ENCODE results near the gene CREB1. TPM values are rescaled to one million over a fixed set of nuclear protein-coding genes. Genes with fewer than 3 reads are reported as not detected.
"Not testable (repeated sequence)": the region's sequence is repeated elsewhere in the genome, so short reads cannot be mapped to it uniquely, and the experiment has no call there.

Gene CREB1
- total RNA-seq, 1 donor from 2014 or later, result 164 TPM

DNA sequence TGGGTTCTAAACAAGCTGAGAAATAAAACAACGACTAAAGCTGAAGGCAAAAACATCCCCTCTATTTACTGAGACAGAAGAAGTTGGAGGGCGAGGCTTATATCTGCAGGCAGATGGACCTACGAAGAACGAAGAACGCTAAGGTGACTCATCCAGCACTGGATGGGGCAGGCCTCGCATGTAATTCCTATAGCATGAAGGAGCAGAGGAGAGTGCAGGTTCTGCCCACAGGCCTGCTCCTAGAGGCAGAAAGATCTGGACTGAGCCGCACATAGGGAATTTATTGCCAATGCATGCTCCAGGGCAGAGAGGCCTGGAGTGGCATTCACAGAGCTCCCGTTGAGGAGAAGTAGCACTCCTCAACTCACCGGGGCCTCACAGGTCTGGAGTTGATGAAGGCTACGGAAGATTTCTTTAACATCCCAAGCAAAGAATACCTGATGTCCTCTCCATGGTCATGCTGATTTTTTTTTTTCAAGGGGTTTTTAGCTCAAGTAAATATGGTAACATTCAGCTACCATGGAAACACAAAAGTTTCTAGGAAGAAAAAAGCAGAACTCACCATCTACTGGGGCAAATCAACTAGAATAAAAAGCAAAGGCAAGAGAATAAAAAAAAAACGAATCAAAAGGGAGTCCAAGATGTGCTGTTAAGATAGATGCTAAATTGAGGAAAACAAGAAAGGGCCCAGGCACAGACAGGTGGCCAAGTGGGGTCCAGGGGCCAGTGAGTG, 105.9 kb downstream of the CREB1 start:
- no peak overlapping the region for H3K4me3 Mint-ChIP-seq
- no peak for TF ChIP-seq EZH2 (IDR thresholded peaks at IDR 0.05)
- TF ChIP-seq, protein P1, sequence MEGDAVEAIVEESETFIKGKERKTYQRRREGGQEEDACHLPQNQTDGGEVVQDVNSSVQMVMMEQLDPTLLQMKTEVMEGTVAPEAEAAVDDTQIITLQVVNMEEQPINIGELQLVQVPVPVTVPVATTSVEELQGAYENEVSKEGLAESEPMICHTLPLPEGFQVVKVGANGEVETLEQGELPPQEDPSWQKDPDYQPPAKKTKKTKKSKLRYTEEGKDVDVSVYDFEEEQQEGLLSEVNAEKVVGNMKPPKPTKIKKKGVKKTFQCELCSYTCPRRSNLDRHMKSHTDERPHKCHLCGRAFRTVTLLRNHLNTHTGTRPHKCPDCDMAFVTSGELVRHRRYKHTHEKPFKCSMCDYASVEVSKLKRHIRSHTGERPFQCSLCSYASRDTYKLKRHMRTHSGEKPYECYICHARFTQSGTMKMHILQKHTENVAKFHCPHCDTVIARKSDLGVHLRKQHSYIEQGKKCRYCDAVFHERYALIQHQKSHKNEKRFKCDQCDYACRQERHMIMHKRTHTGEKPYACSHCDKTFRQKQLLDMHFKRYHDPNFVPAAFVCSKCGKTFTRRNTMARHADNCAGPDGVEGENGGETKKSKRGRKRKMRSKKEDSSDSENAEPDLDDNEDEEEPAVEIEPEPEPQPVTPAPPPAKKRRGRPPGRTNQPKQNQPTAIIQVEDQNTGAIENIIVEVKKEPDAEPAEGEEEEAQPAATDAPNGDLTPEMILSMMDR (IDR thresholded peaks at IDR 0.05), result no peak
- no peak for TF ChIP-seq EZH2phosphoT487 (IDR thresholded peaks at IDR 0.05)
- H3K27ac Mint-ChIP-seq, result no peak overlapping the region
- Histone ChIP-seq H3K27ac (no peak overlapping the region), H2AFZ (replicated peaks) (no peak overlapping the region), H4K20me1 (ENCODE audit: low read depth) (no peaks in the 10 kb centered on the region), H3K4me2 (no peak overlapping the region), H3K9ac (no peak overlapping the region), H3K36me3 (no peaks in the 10 kb centered on the region), H3K9me3 (ENCODE audit: low read depth) (no peaks in the 10 kb centered on the region), H3K79me2 (ENCODE audit: low read depth) (no peaks in the 10 kb centered on the region), H3K27me3 (no peaks in the 10 kb centered on the region), H3K4me1 (no peaks in the 10 kb centered on the region), H3K4me3 (no peak overlapping the region), H3F3A (ENCODE audit: low read depth) (no peaks in the 10 kb centered on the region)
- H3K4me1 Mint-ChIP-seq, result peaks cover 4% of the 10 kb centered on the region
- H3K27me3 Mint-ChIP-seq (ENCODE audit: insufficient read depth, low read depth), result peaks cover 3% of the 10 kb centered on the region
- H3K9me3 Mint-ChIP-seq, result peaks cover 2% of the 10 kb centered on the region
- H3K36me3 Mint-ChIP-seq, result no peaks in the 10 kb centered on the region
- no peak for DNase-seq (ENCODE audit: low spot score)

DNA sequence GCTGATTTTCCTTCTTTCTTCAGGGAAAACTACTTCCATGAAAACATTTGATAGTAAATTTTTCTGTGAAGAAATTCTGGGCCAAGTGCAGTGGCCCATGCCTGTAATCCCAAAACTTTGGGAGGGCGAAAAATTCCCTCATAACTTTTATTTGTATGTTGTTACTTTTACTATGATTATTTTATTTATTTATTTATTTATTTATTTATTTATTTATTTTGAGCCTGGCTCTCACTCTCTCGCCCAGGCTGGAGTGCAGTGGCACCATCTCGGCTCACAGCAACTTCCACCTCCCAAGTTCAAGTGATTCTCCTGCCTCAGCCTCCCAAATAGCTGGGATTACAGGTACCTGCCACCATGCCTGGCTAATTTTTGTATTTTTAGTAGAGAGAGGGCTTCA, 109.5 kb downstream of the CREB1 start:
- not testable (repeated sequence) for H4K20me1 ChIP-seq (ENCODE audit: low read depth); H3K79me2 ChIP-seq (ENCODE audit: low read depth); H3K4me2 ChIP-seq; H3K9ac ChIP-seq; H3K4me3 Mint-ChIP-seq; H3K4me3 ChIP-seq; H3K36me3 Mint-ChIP-seq; H3K9me3 ChIP-seq (ENCODE audit: low read depth); H2AFZ ChIP-seq (replicated peaks); H3K27ac ChIP-seq; H3K27me3 Mint-ChIP-seq (ENCODE audit: insufficient read depth, low read depth); H3K27ac Mint-ChIP-seq; DNase-seq (ENCODE audit: low spot score); H3F3A ChIP-seq (ENCODE audit: low read depth); H3K4me1 Mint-ChIP-seq; H3K36me3 ChIP-seq; H3K4me1 ChIP-seq; H3K27me3 ChIP-seq; H3K9me3 Mint-ChIP-seq

DNA sequence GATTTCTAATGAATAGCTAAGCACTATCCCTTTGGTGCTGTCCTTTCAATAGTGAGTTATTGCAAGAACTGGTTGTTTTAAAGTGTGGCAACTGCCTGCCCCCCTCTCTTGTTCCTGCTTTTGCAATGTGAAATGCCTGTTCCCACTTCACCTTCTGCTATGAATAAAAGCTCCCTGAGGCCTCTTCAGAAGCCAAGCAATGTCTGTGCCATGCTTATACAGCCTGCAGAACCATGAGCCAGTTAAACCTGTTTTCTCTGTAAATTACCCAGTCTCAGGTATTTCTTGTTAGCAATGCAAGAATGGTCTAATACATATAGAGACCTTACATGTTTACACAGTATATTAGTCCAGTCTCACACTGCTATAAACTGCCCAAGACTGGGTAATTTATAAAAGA, 110.4 kb downstream of the CREB1 start:
- Histone ChIP-seq H3K9me3 (ENCODE audit: low read depth) (peaks cover 4% of the 10 kb centered on the region), H3K27ac (no peak overlapping the region), H4K20me1 (ENCODE audit: low read depth) (no peaks in the 10 kb centered on the region), H3K4me2 (no peak overlapping the region), H3K79me2 (ENCODE audit: low read depth) (no peaks in the 10 kb centered on the region), H3K4me1 (no peaks in the 10 kb centered on the region), H3K4me3 (no peak overlapping the region), H3F3A (ENCODE audit: low read depth) (no peaks in the 10 kb centered on the region), H3K27me3 (no peaks in the 10 kb centered on the region), H3K9ac (no peak overlapping the region), H2AFZ (replicated peaks) (no peak overlapping the region), H3K36me3 (no peaks in the 10 kb centered on the region)
- no peak for DNase-seq (ENCODE audit: low spot score)
- Mint-ChIP-seq H3K27ac (no peak overlapping the region), H3K36me3 (no peaks in the 10 kb centered on the region), H3K4me1 (no peaks in the 10 kb centered on the region), H3K4me3 (no peak overlapping the region), H3K27me3 (ENCODE audit: insufficient read depth, low read depth) (peaks cover 6% of the 10 kb centered on the region), H3K9me3 (peaks cover 8% of the 10 kb centered on the region)
- TF ChIP-seq EZH2 (IDR thresholded peaks at IDR 0.05) (no peak), EZH2phosphoT487 (IDR thresholded peaks at IDR 0.05) (no peak)
- TF ChIP-seq, protein P1 (IDR thresholded peaks at IDR 0.05), result no peak

DNA sequence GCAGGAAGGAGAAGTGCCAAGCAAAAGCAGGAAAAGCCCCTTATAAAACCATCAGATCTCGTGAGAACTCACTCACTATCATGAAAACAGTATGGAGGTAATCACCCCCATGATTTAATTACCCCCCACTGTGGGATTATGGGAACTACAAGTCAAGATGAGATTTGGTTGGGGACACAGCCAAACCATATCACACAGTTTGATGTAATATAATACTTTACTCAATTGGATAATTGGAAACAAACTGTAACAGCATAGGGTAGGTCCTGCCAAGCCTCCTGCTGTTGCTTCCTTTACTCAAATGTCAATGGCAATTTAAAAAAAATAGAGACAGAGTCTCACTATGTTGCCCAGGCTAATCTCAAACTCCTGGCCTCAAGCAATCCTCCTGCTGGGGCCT, 110.9 kb downstream of the CREB1 start:
- no peak overlapping the region for H3K27ac Mint-ChIP-seq
- no peak overlapping the region for H3K4me3 Mint-ChIP-seq
- peaks cover 8% of the 10 kb centered on the region for H3K9me3 Mint-ChIP-seq
- no peak for DNase-seq (ENCODE audit: low spot score)
- no peak overlapping the region for H3K4me2 ChIP-seq
- no peak overlapping the region for H2AFZ ChIP-seq (replicated peaks)
- no peaks in the 10 kb centered on the region for H3K27me3 ChIP-seq
- no peaks in the 10 kb centered on the region for H3K36me3 ChIP-seq
- H3K27me3 Mint-ChIP-seq (ENCODE audit: insufficient read depth, low read depth), result peaks cover 6% of the 10 kb centered on the region
- H3K79me2 ChIP-seq (ENCODE audit: low read depth), result no peaks in the 10 kb centered on the region
- no peaks in the 10 kb centered on the region for H3K4me1 ChIP-seq
- no peaks in the 10 kb centered on the region for H3K36me3 Mint-ChIP-seq
- no peak overlapping the region for H3K27ac ChIP-seq
- peaks cover 4% of the 10 kb centered on the region for H3K9me3 ChIP-seq (ENCODE audit: low read depth)
- no peaks in the 10 kb centered on the region for H4K20me1 ChIP-seq (ENCODE audit: low read depth)
- H3K4me3 ChIP-seq, result no peak overlapping the region
- no peak overlapping the region for H3K9ac ChIP-seq
- H3F3A ChIP-seq (ENCODE audit: low read depth), result no peaks in the 10 kb centered on the region
- no peak for TF ChIP-seq EZH2phosphoT487 (IDR thresholded peaks at IDR 0.05)
- no peaks in the 10 kb centered on the region for H3K4me1 Mint-ChIP-seq

Data from neural progenitor cell (in vitro differentiated cells).